Spleen (tissue), 7 donors: Measurements from ENCODE around the gene SAMD8.

Source experiments
- CTCF ChIP-seq, 11 experiments: fragments of 200-600 bp in 7 of 11; fragments of 450-650 bp in 4 of 11; sonication (generic) in 4 of 11; IDR thresholded peaks in 8 of 11; conservative IDR thresholded peaks in 3 of 11; 1 replicate in 7 of 11; 2 replicates in 4 of 11; pipeline versions ENCODE4 v1.4.0 to v1.8.0; 2016 to 2021; ENCODE audit warnings: antibody characterized with exemption in 11 of 11, inconsistent platforms in 4 of 11, mild to moderate bottlenecking in 1 of 11
- POLR2A ChIP-seq, 3 donors: fragments of 450-650 bp; IDR thresholded peaks; one replicate each; pipeline ENCODE4 v1.5.1; 2017; ENCODE audit warnings: antibody characterized with exemption in 3 of 3, mild to moderate bottlenecking in 1 of 3
- donor health status: DM: no; HTN: no; CAD: no; lungs with moderate emphysema.
- donor health status: DM: no; HTN: no; CAD: no.
- donor health status: DM: no; HTN: no; CAD: no.

- no peak for TF ChIP-seq POLR2A (IDR thresholded peaks at IDR 0.05)
- no peak for TF ChIP-seq CTCF (IDR thresholded peaks at IDR 0.05 in 8 of 11, conservative IDR thresholded peaks at IDR 0.05 in 3 of 11)
Observed at GRCh38 chr10:75220274-75220673, 108.8 kb downstream of the SAMD8 start.
